ENCODE measurements around the gene PEPD.

- TF ChIP-seq CTCF (IDR thresholded peaks at IDR 0.05; ENCODE audit: poor library complexity, severe bottlenecking) (no peak), TAF1 (IDR thresholded peaks at IDR 0.05; ENCODE audit: low read depth) (no peak), EP300 (conservative IDR thresholded peaks at IDR 0.05; ENCODE audit: poor library complexity, severe bottlenecking) (no peak)
Measured at GRCh38 chr19:33568706-33569105, 47.1 kb upstream of the PEPD start.
